Measurements from ENCODE around the gene CBLN3.

Gene CBLN3

DNA sequence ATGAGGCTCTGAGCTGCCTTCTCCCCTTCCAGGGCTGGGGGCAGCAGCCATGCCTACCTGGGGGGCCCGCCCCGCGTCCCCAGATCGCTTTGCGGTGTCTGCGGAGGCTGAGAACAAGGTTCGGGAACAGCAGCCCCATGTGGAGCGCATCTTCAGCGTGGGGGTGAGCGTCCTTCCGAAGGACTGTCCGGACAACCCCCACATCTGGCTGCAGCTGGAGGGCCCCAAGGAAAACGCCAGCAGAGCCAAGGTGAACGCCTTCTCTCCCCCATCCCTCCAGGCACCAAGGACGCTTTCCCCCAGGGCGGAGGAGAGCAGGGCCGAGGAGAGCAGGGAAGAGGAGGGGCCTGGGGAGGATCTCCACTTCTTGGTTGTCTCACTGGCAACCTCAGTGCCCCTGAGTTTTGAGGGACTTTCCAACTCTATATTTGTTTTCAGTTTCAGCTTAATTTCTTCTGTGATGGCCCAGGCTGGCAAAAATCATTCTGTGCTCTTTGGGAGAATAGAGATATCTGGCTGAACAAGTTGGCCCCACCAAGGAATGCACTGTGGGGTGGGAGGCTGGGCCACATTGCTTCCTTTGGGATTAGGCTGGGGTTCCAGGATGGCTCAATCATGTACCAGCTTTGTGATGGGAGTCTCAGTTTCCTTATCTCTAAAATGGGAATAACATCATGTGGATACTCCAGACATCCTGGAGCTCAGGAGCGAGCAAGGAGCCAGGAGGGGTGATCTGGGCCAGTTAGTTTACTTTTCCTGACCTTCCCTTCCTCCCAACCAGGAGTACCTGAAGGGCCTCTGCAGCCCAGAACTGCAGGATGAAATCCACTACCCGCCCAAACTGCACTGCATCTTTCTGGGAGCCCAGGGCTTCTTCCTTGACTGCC, 1.5 kb upstream of the CBLN3 start:
- Histone ChIP-seq H3K18ac (ENCODE audit: low read length) (peak overlapping the region; percentile 91), H3K9ac (ENCODE audit: low read length) (peak overlapping the region; percentile 74), H3K4ac (ENCODE audit: low read depth, low read length) (no peak overlapping the region), H3K4me3 (ENCODE audit: low read length) (peak overlapping the region; percentile 61), H3K79me1 (ENCODE audit: low read length) (no peaks in the 10 kb centered on the region), H3K27ac (ENCODE audit: low read depth, low read length) (no peak overlapping the region), H3K56ac (ENCODE audit: low read length) (peak overlapping the region; percentile 96), H3K36me3 (ENCODE audit: control insufficient read depth, insufficient read depth, low read length) (no peaks in the 10 kb centered on the region), H3K23ac (ENCODE audit: low read length) (no peak overlapping the region), H2BK120ac (ENCODE audit: low read depth, low read length) (no peak overlapping the region), H2BK5ac (ENCODE audit: low read length) (no peak overlapping the region), H4K5ac (ENCODE audit: low read length) (no peak overlapping the region), H2BK15ac (replicated peaks; ENCODE audit: low read depth) (no peak overlapping the region), H2AK5ac (ENCODE audit: low read length) (no peak overlapping the region), H3K79me2 (ENCODE audit: control insufficient read depth, insufficient read depth, low read length) (no peaks in the 10 kb centered on the region), H3K4me1 (ENCODE audit: control insufficient read depth, low read depth, low read length) (peaks cover 2% of the 10 kb centered on the region), H4K8ac (ENCODE audit: low read depth, low read length) (no peak overlapping the region), H3K27me3 (ENCODE audit: insufficient read depth, low read length, poor library complexity) (no peaks in the 10 kb centered on the region), H3K4me2 (ENCODE audit: low read length) (peak overlapping the region; percentile 85)
- DNase-seq = peak; percentile 46
- no CpG with 5 or more reads among the region's 19 CpGs for WGBS (ENCODE audit: extremely low coverage, insufficient coverage, low lambda C conversion rate)

DNA sequence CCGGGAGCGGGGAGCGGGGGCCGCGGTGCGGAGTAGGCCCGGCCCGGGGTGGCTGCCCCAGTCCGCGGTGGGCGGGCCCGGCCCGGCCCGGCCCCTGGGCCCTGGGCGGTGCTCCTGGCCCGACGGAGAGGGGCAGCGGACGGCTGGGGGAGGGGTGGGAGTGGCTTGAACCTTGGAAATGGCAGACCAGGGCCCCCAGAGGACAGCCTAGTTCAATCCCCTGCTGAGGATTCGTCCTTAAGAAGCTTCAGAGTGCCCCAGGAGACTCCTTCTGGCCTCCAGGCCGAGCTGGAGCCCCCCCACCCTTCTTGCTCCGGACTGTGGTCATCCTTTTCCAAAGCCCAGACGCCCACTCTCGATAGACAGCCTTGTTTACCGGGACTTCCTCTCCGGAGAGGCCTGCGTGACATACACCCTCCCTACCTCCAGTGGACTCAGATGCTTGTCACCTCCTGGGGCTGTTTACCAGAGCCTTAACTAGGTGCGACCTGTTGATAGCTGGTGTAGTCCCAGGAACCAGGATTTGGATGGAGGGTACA, 744 bp upstream of the CBLN3 start:
- Histone ChIP-seq H3K79me1 (ENCODE audit: low read length) (no peaks in the 10 kb centered on the region), H3K36me3 (ENCODE audit: control insufficient read depth, insufficient read depth, low read length) (no peaks in the 10 kb centered on the region), H2BK5ac (ENCODE audit: low read length) (no peak overlapping the region), H3K23ac (ENCODE audit: low read length) (no peak overlapping the region), H3K4me2 (ENCODE audit: low read length) (peak overlapping the region; percentile 85), H4K5ac (ENCODE audit: low read length) (no peak overlapping the region), H3K79me2 (ENCODE audit: control insufficient read depth, insufficient read depth, low read length) (no peaks in the 10 kb centered on the region), H2BK120ac (ENCODE audit: low read depth, low read length) (no peak overlapping the region), H3K27ac (ENCODE audit: low read depth, low read length) (peak overlapping the region; percentile 62), H4K8ac (ENCODE audit: low read depth, low read length) (no peak overlapping the region), H3K4ac (ENCODE audit: low read depth, low read length) (no peak overlapping the region), H3K4me1 (ENCODE audit: control insufficient read depth, low read depth, low read length) (peaks cover 2% of the 10 kb centered on the region), H2BK15ac (replicated peaks; ENCODE audit: low read depth) (no peak overlapping the region), H3K4me3 (ENCODE audit: low read length) (peak overlapping the region; percentile 61), H3K9ac (ENCODE audit: low read length) (peak overlapping the region; percentile 74), H2AK5ac (ENCODE audit: low read length) (no peak overlapping the region), H3K18ac (ENCODE audit: low read length) (peak overlapping the region; percentile 91), H3K56ac (ENCODE audit: low read length) (peak overlapping the region; percentile 96), H3K27me3 (ENCODE audit: insufficient read depth, low read length, poor library complexity) (no peaks in the 10 kb centered on the region)
- no CpG with 5 or more reads among the region's 28 CpGs for WGBS (ENCODE audit: extremely low coverage, insufficient coverage, low lambda C conversion rate)
- peak; percentile 79 for DNase-seq

DNA sequence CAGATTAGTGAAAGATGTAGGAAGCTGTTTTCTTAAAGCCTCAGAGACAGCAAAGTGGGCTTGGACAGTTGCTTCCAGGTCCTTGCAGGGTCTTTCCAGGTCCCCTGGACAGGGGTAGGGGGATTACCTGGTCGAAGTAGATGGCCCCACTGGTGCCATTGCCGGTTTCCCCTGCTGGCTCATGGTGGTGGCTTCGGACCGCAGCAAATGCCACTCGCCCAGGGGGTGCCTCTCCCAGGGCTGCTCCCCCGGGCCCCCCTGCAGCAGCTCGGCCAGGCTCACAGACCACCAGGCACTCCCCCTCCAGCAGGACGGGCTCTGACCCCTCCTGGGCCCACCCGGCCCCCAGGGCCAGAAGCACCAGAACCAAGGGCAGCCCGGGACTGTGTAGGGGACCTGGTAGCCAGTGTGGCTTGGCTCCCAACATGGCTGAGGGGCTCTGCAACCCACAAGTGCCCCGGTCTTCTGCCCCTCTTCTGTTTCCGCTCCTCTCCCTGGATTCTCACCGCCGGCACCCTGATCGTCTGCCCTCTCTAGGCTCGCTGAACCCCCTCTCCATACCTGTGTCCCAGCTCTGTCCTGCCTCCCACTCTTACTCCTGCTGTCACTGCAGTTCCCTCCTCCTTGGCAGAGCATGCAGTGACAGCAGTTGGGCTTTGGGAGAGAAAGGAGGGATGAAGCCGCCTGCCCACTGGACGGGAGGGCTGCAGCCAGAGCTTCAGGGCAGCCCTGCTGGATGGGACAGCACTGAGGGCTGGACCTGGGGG, 657 bp downstream of the CBLN3 start:
- Histone ChIP-seq H3K9ac (ENCODE audit: low read length) (peak overlapping the region; percentile 89), H3K56ac (ENCODE audit: low read length) (peak overlapping the region; percentile 96), H3K79me1 (ENCODE audit: low read length) (no peaks in the 10 kb centered on the region), H3K4me1 (ENCODE audit: control insufficient read depth, low read depth, low read length) (peaks cover 2% of the 10 kb centered on the region), H3K4me3 (ENCODE audit: low read length) (no peak overlapping the region), H4K5ac (ENCODE audit: low read length) (no peak overlapping the region), H2BK15ac (replicated peaks; ENCODE audit: low read depth) (no peak overlapping the region), H3K27me3 (ENCODE audit: insufficient read depth, low read length, poor library complexity) (no peaks in the 10 kb centered on the region), H4K8ac (ENCODE audit: low read depth, low read length) (no peak overlapping the region), H3K23ac (ENCODE audit: low read length) (no peak overlapping the region), H2BK5ac (ENCODE audit: low read length) (no peak overlapping the region), H2BK120ac (ENCODE audit: low read depth, low read length) (no peak overlapping the region), H3K4me2 (ENCODE audit: low read length) (no peak overlapping the region), H3K4ac (ENCODE audit: low read depth, low read length) (no peak overlapping the region), H3K18ac (ENCODE audit: low read length) (no peak overlapping the region), H3K36me3 (ENCODE audit: control insufficient read depth, insufficient read depth, low read length) (no peaks in the 10 kb centered on the region), H3K27ac (ENCODE audit: low read depth, low read length) (no peak overlapping the region), H3K79me2 (ENCODE audit: control insufficient read depth, insufficient read depth, low read length) (no peaks in the 10 kb centered on the region), H2AK5ac (ENCODE audit: low read length) (no peak overlapping the region)
- peak; percentile 26 for DNase-seq
- no CpG with 5 or more reads among the region's 18 CpGs for WGBS (ENCODE audit: extremely low coverage, insufficient coverage, low lambda C conversion rate)

DNA sequence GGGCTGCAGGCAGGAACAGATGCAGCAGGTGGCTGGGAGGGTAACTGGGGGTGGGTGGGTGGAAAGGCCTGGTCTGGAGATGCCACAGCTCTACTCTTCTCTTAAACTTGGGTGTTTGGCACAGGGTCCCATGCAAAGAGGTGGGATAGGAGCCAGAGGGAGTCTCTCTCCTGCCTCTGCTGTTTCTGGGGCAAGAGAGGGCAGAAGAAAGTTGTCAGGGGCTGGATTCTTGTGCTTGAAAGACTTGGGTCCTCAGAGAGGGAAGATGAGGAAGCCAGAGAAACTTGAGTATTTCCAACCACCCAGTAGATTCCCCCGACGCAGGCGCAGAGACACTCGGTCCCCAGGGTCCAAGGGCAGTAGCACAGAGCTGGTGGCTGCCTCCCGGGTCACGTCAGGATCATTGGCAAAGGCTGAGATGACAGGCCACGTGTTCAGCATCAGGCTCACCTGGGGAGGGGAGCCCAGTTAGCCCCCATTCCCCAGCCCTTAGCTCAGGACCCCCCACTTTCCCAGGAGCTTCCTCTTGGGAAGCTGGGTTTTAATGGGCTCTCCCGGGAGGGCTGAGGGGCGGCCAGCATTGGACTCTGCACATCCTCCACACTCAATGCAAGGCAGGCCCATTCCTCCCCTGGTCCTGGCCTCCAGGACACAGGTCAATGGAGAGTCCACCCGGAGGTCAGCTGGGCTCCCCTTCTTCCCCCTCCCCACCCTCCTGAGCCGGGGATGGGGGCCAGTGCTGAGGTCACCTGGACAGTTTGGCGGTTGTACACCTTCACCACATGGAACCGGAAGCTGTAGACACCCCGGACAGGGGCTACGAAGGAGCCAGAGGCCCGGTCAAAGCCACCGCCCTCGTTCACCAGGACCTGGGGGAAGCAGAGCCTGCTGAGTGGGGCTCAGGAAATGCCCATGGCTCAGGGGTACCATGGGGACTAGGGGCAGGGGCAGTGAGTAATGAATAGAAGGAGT, 1.6 kb downstream of the CBLN3 start:
- no peak overlapping the region for H2AK5ac ChIP-seq (ENCODE audit: low read length)
- H3K4me2 ChIP-seq (ENCODE audit: low read length) = no peak overlapping the region
- no peak overlapping the region for H3K4me3 ChIP-seq (ENCODE audit: low read length)
- WGBS (ENCODE audit: extremely low coverage, insufficient coverage, low lambda C conversion rate) = no CpG with 5 or more reads among the region's 18 CpGs
- H3K23ac ChIP-seq (ENCODE audit: low read length) = no peak overlapping the region
- H3K4ac ChIP-seq (ENCODE audit: low read depth, low read length) = no peak overlapping the region
- H3K9ac ChIP-seq (ENCODE audit: low read length) = no peak overlapping the region
- no peak overlapping the region for H3K56ac ChIP-seq (ENCODE audit: low read length)
- H3K79me1 ChIP-seq (ENCODE audit: low read length) = no peaks in the 10 kb centered on the region
- H3K27ac ChIP-seq (ENCODE audit: low read depth, low read length) = no peak overlapping the region
- peaks cover 2% of the 10 kb centered on the region for H3K4me1 ChIP-seq (ENCODE audit: control insufficient read depth, low read depth, low read length)
- H2BK5ac ChIP-seq (ENCODE audit: low read length) = no peak overlapping the region
- no peak overlapping the region for H3K18ac ChIP-seq (ENCODE audit: low read length)
- H3K36me3 ChIP-seq (ENCODE audit: control insufficient read depth, insufficient read depth, low read length) = no peaks in the 10 kb centered on the region
- no peak overlapping the region for H4K5ac ChIP-seq (ENCODE audit: low read length)
- no peaks in the 10 kb centered on the region for H3K27me3 ChIP-seq (ENCODE audit: insufficient read depth, low read length, poor library complexity)
- H2BK120ac ChIP-seq (ENCODE audit: low read depth, low read length) = no peak overlapping the region
- H2BK15ac ChIP-seq (replicated peaks; ENCODE audit: low read depth) = no peak overlapping the region
- H4K8ac ChIP-seq (ENCODE audit: low read depth, low read length) = no peak overlapping the region
- no peak for DNase-seq
- H3K79me2 ChIP-seq (ENCODE audit: control insufficient read depth, insufficient read depth, low read length) = no peaks in the 10 kb centered on the region

DNA sequence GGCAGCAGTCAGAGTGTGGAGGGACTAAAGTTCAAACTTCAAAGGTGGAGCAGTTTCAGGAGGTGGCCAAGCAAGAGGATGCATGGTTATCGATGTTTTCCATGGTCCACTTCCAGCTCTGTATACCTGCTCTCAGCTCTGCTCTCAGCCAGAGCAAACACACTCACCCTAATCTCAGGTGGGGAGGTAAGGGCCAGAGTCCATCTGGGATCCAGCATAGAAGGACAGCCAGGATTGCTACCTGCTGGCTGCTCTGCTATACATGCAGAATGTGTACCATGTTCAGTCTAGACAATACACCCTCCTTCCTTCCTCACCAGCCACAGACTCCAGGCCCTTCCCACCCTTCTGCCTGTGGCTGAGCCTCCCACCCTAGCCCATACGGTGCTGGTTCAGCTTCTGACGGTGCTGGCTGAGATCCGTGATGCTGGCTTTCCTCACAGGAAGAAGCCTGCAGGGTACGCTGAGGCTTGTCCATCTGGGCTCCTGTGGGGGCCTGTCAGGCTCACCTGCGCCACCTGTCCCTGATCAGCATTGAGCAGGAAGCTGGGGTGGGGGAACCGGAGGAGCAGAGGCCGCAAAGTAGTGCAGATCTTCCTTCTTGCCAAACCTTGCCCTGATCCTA, 2.4 kb downstream of the CBLN3 start:
- Histone ChIP-seq H3K23ac (ENCODE audit: low read length) (no peak overlapping the region), H2BK15ac (replicated peaks; ENCODE audit: low read depth) (no peak overlapping the region), H3K79me1 (ENCODE audit: low read length) (no peaks in the 10 kb centered on the region), H3K36me3 (ENCODE audit: control insufficient read depth, insufficient read depth, low read length) (no peaks in the 10 kb centered on the region), H3K18ac (ENCODE audit: low read length) (no peak overlapping the region), H3K4me3 (ENCODE audit: low read length) (no peak overlapping the region), H2BK5ac (ENCODE audit: low read length) (no peak overlapping the region), H3K4me1 (ENCODE audit: control insufficient read depth, low read depth, low read length) (peaks cover 2% of the 10 kb centered on the region), H2BK120ac (ENCODE audit: low read depth, low read length) (no peak overlapping the region), H3K9ac (ENCODE audit: low read length) (no peak overlapping the region), H3K27ac (ENCODE audit: low read depth, low read length) (no peak overlapping the region), H4K5ac (ENCODE audit: low read length) (no peak overlapping the region), H3K27me3 (ENCODE audit: insufficient read depth, low read length, poor library complexity) (no peaks in the 10 kb centered on the region), H2AK5ac (ENCODE audit: low read length) (no peak overlapping the region), H3K56ac (ENCODE audit: low read length) (no peak overlapping the region), H3K4ac (ENCODE audit: low read depth, low read length) (no peak overlapping the region), H4K8ac (ENCODE audit: low read depth, low read length) (no peak overlapping the region), H3K4me2 (ENCODE audit: low read length) (no peak overlapping the region), H3K79me2 (ENCODE audit: control insufficient read depth, insufficient read depth, low read length) (no peaks in the 10 kb centered on the region)
- no CpG with 5 or more reads among the region's 8 CpGs for WGBS (ENCODE audit: extremely low coverage, insufficient coverage, low lambda C conversion rate)
- peak; percentile 39 for DNase-seq
